ENCODE measurements around the gene CNTN4. TPM values are rescaled to one million over a fixed set of nuclear protein-coding genes. Genes with fewer than 3 reads are reported as not detected.

CNTN4 gene
- total and polyA plus RNA-seq, 2 donors (not counting 3 experiments of a cell fraction or from before 2014, with no cell fraction given) = not detected

DNA sequence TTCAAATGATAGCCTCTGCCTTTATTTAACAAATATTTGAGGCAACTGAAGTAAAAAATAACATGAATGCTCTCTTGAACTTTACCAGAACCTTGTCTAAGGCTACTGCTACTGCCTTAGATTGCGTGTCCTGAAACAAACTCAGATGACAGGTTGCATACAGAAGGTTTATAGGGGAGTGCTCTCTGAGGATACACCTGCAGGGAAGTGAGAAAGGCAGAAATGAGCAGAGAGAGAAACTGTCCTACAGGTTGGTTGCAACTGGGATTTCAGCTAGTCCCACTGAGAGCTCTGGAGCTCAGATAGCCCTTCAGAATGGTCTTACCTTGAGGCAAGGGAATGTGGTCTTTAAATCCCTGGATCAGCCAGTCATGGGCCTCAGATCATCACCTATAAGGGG lies 846.0 kb downstream of the CNTN4 start:
- Histone ChIP-seq H3K36me3 (ENCODE audit: control insufficient read depth in 2 of 2, extremely low read depth in 1 of 2, insufficient read depth in 2 of 2, low read length in 2 of 2) (no peaks in the 10 kb centered on the region), H3K9ac (replicated peaks; ENCODE audit: extremely low read depth, insufficient read depth, low read length) (no peak overlapping the region), H3K27me3 (ENCODE audit: control insufficient read depth in 2 of 2, insufficient read depth in 2 of 2, low read length in 2 of 2) (no peaks in the 10 kb centered on the region), H3K27ac (ENCODE audit: insufficient read depth, low read depth, low read length) (no peak overlapping the region), H3K9me1 (replicated peaks; ENCODE audit: control insufficient read depth, extremely low read depth, insufficient read depth, low read length) (no peaks in the 10 kb centered on the region), H3K4me2 (ENCODE audit: insufficient read depth, low read length) (no peak overlapping the region), H3K9me3 (replicated peaks; ENCODE audit: control insufficient read depth, insufficient read depth, low read length) (no peaks in the 10 kb centered on the region), H3K4me1 (ENCODE audit: control insufficient read depth, extremely low read depth, insufficient read depth, low read length) (no peaks in the 10 kb centered on the region), H4K20me1 (replicated peaks; ENCODE audit: control insufficient read depth, extremely low read depth, insufficient read depth, low read length) (no peaks in the 10 kb centered on the region), H3K4me3 (replicated peaks in 1 of 3; ENCODE audit: insufficient read depth in 1 of 3, low read depth in 1 of 3, low read length in 3 of 3) (no peak overlapping the region), H3K79me2 (ENCODE audit: control insufficient read depth, insufficient read depth, low read length) (no peaks in the 10 kb centered on the region), H2AFZ (ENCODE audit: low read depth, low read length) (no peak overlapping the region)
- DNase-seq (ENCODE audit: low read depth, low spot score) = no peak
- TF ChIP-seq MYC (IDR thresholded peaks at IDR 0.05; ENCODE audit: low read depth, low read length) (no peak), MAX (IDR thresholded peaks at IDR 0.05; ENCODE audit: insufficient read depth, insufficient read length) (no peak), POLR2AphosphoS5 (IDR thresholded peaks at IDR 0.05; ENCODE audit: insufficient read depth, low read depth, low read length) (no peak), FOS (IDR thresholded peaks at IDR 0.05; ENCODE audit: borderline replicate concordance, insufficient read depth, low read length) (no peak), POLR2A (IDR thresholded peaks at IDR 0.05; ENCODE audit: low read depth, low read length) (no peak), GATA2 (IDR thresholded peaks at IDR 0.05; ENCODE audit: insufficient read depth, insufficient read length, low read depth, low read length) (no peak), EZH2 (IDR thresholded peaks at IDR 0.05; ENCODE audit: borderline replicate concordance, low read depth, low read length, severe bottlenecking) (no peak)
- TF ChIP-seq, protein P1, sequence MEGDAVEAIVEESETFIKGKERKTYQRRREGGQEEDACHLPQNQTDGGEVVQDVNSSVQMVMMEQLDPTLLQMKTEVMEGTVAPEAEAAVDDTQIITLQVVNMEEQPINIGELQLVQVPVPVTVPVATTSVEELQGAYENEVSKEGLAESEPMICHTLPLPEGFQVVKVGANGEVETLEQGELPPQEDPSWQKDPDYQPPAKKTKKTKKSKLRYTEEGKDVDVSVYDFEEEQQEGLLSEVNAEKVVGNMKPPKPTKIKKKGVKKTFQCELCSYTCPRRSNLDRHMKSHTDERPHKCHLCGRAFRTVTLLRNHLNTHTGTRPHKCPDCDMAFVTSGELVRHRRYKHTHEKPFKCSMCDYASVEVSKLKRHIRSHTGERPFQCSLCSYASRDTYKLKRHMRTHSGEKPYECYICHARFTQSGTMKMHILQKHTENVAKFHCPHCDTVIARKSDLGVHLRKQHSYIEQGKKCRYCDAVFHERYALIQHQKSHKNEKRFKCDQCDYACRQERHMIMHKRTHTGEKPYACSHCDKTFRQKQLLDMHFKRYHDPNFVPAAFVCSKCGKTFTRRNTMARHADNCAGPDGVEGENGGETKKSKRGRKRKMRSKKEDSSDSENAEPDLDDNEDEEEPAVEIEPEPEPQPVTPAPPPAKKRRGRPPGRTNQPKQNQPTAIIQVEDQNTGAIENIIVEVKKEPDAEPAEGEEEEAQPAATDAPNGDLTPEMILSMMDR (IDR thresholded peaks at IDR 0.05; ENCODE audit: extremely low read depth in 1 of 2, insufficient read depth in 1 of 2, low read depth in 1 of 2, low read length in 2 of 2) = no peak
- no TSS peak for BruUV-seq (replicated peaks)
- intact Hi-C loops (cut with micrococcal nuclease) (no loop called here), dilution Hi-C loops (cut with MboI; ENCODE audit: extremely low pct_ligation_motif_present, low sequenced_read_pairs) (no loop called here)
- no peak for FAIRE-seq
- POLR2A ChIA-PET = no interaction called here
- CTCF ChIA-PET = no interaction called here

All from endothelial cell of umbilical vein (primary cell).